ENCODE data around the gene ADGRL1. TPM values are rescaled to one million over a fixed set of nuclear protein-coding genes. Genes with fewer than 3 reads are reported as not detected.

ADGRL1 gene
- total and polyA plus RNA-seq, 7 donors, result 3.0 to 37.5 (median 12.5) TPM

DNA sequence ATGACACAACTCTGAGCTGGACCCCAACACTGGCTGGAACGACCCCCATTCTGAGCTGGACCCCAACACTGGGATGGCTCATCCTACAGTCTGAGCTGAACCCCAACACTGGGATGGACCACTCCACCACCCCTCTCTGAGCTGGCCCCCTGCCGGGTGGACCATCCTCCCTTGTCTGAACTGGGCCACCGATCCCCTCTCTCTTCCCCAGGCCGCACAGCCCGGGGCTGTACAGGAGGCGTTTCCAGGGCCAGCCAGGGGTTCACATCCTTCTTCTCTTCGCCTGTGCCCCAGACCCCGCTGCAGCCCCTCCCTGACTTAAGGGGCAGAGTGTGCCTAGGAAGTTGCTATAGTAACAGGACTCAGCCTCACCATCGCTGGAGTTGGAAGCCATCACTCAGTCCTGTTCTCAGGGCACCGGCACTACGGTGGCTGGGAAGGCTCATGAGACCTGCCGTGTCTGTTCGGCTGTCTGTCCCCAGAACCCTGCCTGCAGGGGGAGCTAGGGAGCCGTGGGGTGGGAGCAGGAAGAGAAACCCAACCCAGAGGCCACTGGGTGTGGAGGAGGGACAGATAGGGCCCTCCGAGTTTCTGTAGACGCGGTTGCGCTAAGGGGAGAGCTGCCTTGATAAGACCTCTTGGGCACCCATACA is 92.1 kb downstream of the ADGRL1 start:
- no peaks in the 10 kb centered on the region for H3K27me3 ChIP-seq
- no peaks in the 10 kb centered on the region for H3K36me3 ChIP-seq
- 83 to 87% methylated on average over 18 of the region's 18 CpGs for WGBS, 2 donors
- peaks cover 0 to 84% (median 63%) of the 10 kb centered on the region in 4 donors for H3K4me1 ChIP-seq
- H3K27ac ChIP-seq, result peak overlapping the region; percentile 87 to 100 (median 96)
- H3K9me3 ChIP-seq, result no peaks in the 10 kb centered on the region
- no peak for TF ChIP-seq POLR2A (IDR thresholded peaks at IDR 0.05)
- TF ChIP-seq POLR2AphosphoS5 (IDR thresholded peaks at IDR 0.05), result no peak
- TF ChIP-seq EP300 (IDR thresholded peaks at IDR 0.05), result no peak
- TF ChIP-seq CTCF (IDR thresholded peaks at IDR 0.05), result no peak
- H3K4me3 ChIP-seq, result no peak overlapping the region
- intact Hi-C loops (cut with DNase I), result loop anchor here (2.0 kb wide), 2 partner anchors 23 to 41 kb away; partner anchors contain the start of genes MISP3 and SAMD1
- DNase-seq, result no peak

DNA sequence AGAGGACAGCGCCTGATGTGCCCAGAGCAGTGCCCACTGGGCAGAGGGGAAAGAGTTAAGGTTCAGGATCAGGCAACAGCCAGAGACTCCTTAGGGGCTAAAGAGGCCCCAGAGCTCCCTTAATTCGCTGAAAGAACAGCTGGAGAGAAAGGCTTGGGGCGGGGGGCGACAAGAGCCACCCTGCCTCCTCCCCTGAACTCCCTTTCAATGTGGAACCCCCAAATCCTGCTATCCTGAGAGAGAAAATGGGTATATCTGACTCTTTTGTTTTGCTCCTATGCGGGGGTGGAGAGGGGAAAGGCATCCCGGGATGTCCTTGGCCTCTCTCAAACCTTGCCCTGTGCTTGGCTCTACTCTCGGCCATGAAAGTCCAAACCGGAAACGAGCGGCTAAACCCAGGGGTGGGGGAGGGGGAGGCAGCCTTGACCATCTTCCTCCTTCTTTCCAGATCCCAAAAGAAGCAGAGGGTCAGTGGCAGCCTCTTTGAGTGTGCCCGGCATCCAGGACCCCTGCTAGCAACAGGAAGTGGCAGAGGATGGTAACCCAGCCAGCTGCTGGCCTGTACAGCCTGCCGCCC is 93.1 kb downstream of the ADGRL1 start:
- WGBS, 2 donors, result 61 to 63% methylated on average over 12 of the region's 12 CpGs
- Histone ChIP-seq H3K36me3 (no peaks in the 10 kb centered on the region), H3K27ac (peak overlapping the region; percentile 87 to 100 (median 96)), H3K4me1 (peaks cover 0 to 86% (median 65%) of the 10 kb centered on the region in 4 donors), H3K9me3 (no peaks in the 10 kb centered on the region), H3K4me3 (peak overlapping the region in 3 of 4 donors; percentile 13 to 29 (median 21)), H3K27me3 (no peaks in the 10 kb centered on the region)
- no peak for TF ChIP-seq POLR2AphosphoS5 (IDR thresholded peaks at IDR 0.05)
- no peak for TF ChIP-seq CTCF (IDR thresholded peaks at IDR 0.05)
- no peak for TF ChIP-seq EP300 (IDR thresholded peaks at IDR 0.05)
- no peak for TF ChIP-seq POLR2A (IDR thresholded peaks at IDR 0.05)
- intact Hi-C loops (cut with DNase I), result loop anchor here (2.0 kb wide), 1 partner anchor 40 kb away; the partner anchor contains the start of gene MISP3
- peak; percentile 76 for DNase-seq

DNA sequence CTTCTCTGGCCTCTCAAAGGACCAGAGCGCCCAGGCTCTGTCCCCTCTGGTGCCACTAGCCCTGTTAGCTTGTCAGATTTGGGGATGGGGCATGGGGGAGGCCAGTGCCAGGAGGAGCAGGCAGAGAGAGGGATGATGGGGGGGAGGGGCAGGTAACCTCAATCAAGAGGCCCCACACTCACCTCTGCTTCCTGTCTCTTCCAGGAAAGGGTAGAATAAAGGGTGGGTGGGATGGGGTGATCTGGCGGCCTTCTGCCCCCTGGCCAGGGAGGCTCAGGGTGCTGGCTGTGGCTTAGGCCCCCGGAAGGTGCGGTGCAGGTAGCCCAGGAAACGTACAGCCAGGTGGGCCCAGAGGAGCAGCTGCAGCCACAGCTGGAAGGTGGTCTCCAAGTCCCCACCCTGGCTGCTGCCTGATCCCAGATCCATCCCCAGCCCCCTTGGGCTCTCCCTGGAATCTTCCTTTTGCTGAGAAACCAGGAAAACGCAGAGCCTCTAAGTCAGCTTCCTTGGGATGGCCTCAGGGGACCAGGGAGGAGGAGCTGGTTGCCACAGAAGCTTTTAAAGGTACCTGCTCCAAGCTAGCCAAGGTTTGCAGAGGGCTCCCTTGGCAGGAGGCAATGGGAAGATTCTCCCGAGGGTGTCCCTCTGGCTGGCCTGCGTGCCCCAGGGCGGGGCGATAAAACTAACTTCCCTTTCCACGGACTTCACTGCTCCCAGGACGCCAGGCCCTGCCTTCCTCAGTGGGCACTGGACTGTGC is 93.7 kb downstream of the ADGRL1 start:
- no peaks in the 10 kb centered on the region for H3K27me3 ChIP-seq
- whole genome bisulfite sequencing, 2 donors, result 69 to 72% methylated on average over 12 of the region's 12 CpGs
- intact Hi-C loops (cut with DNase I), result loop anchor here (2.0 kb wide), 1 partner anchor 39 kb away; the partner anchor contains the start of gene MISP3
- DNase-seq, result no peak
- peak overlapping the region; percentile 87 to 100 (median 96) for H3K27ac ChIP-seq
- H3K4me3 ChIP-seq, result peak overlapping the region in 3 of 4 donors; percentile 13 to 29 (median 21)
- H3K9me3 ChIP-seq, result no peaks in the 10 kb centered on the region
- TF ChIP-seq CTCF (IDR thresholded peaks at IDR 0.05) (no peak), POLR2A (IDR thresholded peaks at IDR 0.05) (no peak), POLR2AphosphoS5 (IDR thresholded peaks at IDR 0.05) (no peak), EP300 (IDR thresholded peaks at IDR 0.05) (no peak)
- H3K4me1 ChIP-seq, result peaks cover 0 to 93% (median 72%) of the 10 kb centered on the region in 4 donors
- H3K36me3 ChIP-seq, result no peaks in the 10 kb centered on the region

DNA sequence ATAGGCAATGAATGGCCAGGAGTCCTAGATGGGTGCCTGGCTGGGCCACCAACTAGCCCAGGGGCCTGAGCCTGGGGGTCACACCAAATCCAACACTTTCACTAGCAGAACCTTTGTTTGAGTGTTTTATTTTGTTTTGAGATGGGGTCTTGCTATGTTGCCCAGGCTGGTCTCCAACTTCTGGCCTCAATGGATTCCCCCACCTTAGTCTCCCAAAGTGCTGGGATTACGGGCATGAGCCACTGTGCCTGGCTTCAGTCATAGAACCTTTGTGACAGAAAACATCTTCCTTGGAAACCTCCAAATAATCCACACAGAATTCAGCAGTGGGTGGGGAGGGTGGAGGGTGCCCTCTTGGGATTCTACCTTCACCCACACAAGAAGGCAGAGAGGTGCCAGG is 94.5 kb downstream of the ADGRL1 start:
- peaks cover 0 to 91% (median 72%) of the 10 kb centered on the region in 4 donors for H3K4me1 ChIP-seq

More for the DNA sequence above, 94.5 kb downstream of the ADGRL1 start:
- intact Hi-C loops (cut with DNase I), result no loop called here
- Histone ChIP-seq H3K27ac (peak overlapping the region; percentile 87 to 100 (median 96)), H3K27me3 (no peaks in the 10 kb centered on the region), H3K4me3 (no peak overlapping the region), H3K36me3 (peaks cover 0 to 7% (median 4%) of the 10 kb centered on the region in 4 donors), H3K9me3 (no peaks in the 10 kb centered on the region)
- WGBS, 2 donors, result 95 to 100% methylated on average over 1 of the region's 1 CpG
- DNase-seq, result no peak
- TF ChIP-seq POLR2A (IDR thresholded peaks at IDR 0.05) (no peak), POLR2AphosphoS5 (IDR thresholded peaks at IDR 0.05) (no peak), CTCF (IDR thresholded peaks at IDR 0.05) (no peak), EP300 (IDR thresholded peaks at IDR 0.05) (no peak)
